HepG2 (cell line): ENCODE data around the gene WDR73. TPM values are rescaled to one million over a fixed set of nuclear protein-coding genes. Genes with fewer than 3 reads are reported as not detected.
A peak's percentile ranks its signal among the peaks of the same experiment; 100 is the strongest.

Source experiments
- AFF4 ChIP-seq: sonication (generic); formaldehyde crosslinking; IDR thresholded peaks from 2 replicates; pipeline ENCODE4 v1.4.0; 2020; ENCODE audit warnings: missing genetic modification reagents
- DPF2 ChIP-seq: sonication (generic); formaldehyde crosslinking; IDR thresholded peaks from 2 replicates; pipeline ENCODE4 v1.4.0; 2020; ENCODE audit warnings: mild to moderate bottlenecking, low read depth, missing genetic modification reagents, borderline replicate concordance
- FOSL2 ChIP-seq: sonication (generic); formaldehyde crosslinking; IDR thresholded peaks from 2 replicates; pipeline ENCODE4 v1.4.0; 2020; ENCODE audit warnings: missing genetic modification reagents
- FOXO4 ChIP-seq: sonication (generic); formaldehyde crosslinking; conservative IDR thresholded peaks from 2 replicates; pipeline ENCODE4 v1.8.1; 2023; ENCODE audit warnings: missing genetic modification reagents
- KDM3A ChIP-seq: IDR thresholded peaks from 2 replicates; pipeline ENCODE4 v1.6.1; 2018; ENCODE audit warnings: low read depth, missing compliant biosample characterization
- MAF1 ChIP-seq: sonication (generic); formaldehyde crosslinking; IDR thresholded peaks from 2 replicates; pipeline ENCODE4 v1.5.0; 2020; ENCODE audit warnings: missing genetic modification reagents, borderline replicate concordance
- NFIB ChIP-seq: sonication (generic); formaldehyde crosslinking; IDR thresholded peaks from 2 replicates; pipeline ENCODE4 v1.9.0; 2021; ENCODE audit warnings: missing genetic modification reagents, mild to moderate bottlenecking, borderline replicate concordance
- NR3C1 ChIP-seq: sonication (generic); formaldehyde crosslinking; IDR thresholded peaks from 2 replicates; pipeline ENCODE4 v1.4.0; 2020; ENCODE audit warnings: missing genetic modification reagents
- WIZ ChIP-seq: sonication (generic); formaldehyde crosslinking; IDR thresholded peaks from 2 replicates; pipeline ENCODE4 v1.5.1; 2020; ENCODE audit warnings: mild to moderate bottlenecking, missing genetic modification reagents
- ZC3H13 ChIP-seq: sonication (generic); formaldehyde crosslinking; IDR thresholded peaks from 2 replicates; pipeline ENCODE4 v1.8.1; 2023; ENCODE audit warnings: mild to moderate bottlenecking, missing genetic modification reagents, moderate library complexity
- ZMYM4 ChIP-seq: sonication (generic); formaldehyde crosslinking; IDR thresholded peaks from 2 replicates; pipeline ENCODE4 v1.8.1; 2023; ENCODE audit warnings: mild to moderate bottlenecking, missing genetic modification reagents
- ZNF282 ChIP-seq: fragments of 450-650 bp; IDR thresholded peaks from 2 replicates; pipeline ENCODE4 v1.6.1; 2018; ENCODE audit not compliant: partially characterized antibody
- ZNF441 ChIP-seq: sonication (generic); formaldehyde crosslinking; IDR thresholded peaks from 2 replicates; pipeline ENCODE4 v1.7.0; 2021; ENCODE audit warnings: missing genetic modification reagents, borderline replicate concordance
- ZSCAN5A ChIP-seq: sonication (generic); formaldehyde crosslinking; IDR thresholded peaks from 2 replicates; pipeline ENCODE4 v1.8.0; 2022; ENCODE audit warnings: mild to moderate bottlenecking, missing genetic modification reagents, borderline replicate concordance
- polyA plus RNA-seq, 8 experiments: library from polyadenylated mRNA; depleted of rRNA in 3 of 8; stranded (reverse) in 7 of 8; unstranded in 1 of 8; fragments of >200 nt; fragmentation: Illumina TruSeq in 4 of 8; extraction: Trizol in 4 of 8; gene quantifications; 2 replicates each; pipeline versions ENCODE4 v1.2.1 to v1.2.3, GENCODE V29; 2011 to 2016; ENCODE audit warnings: low read depth in 4 of 8, missing spikeins in 1 of 8, mixed read lengths in 1 of 8; ENCODE audit not compliant: insufficient read depth in 1 of 8
- total RNA-seq, 5 experiments: library from RNA; depleted of rRNA; stranded (reverse); fragments of >200 nt; fragmentation: Illumina TruSeq; extraction: Trizol; gene quantifications; 2 replicates each; pipeline ENCODE4 v1.2.3, GENCODE V29; 2016; ENCODE audit warnings: low read depth in 1 of 5
- TF ChIP-seq, protein P1 (sequence below): IDR thresholded peaks from 2 replicates; pipeline ENCODE4 v1.6.1; 2016; ENCODE audit warnings: missing biosample characterization, missing genetic modification reagents, low read depth
- TF ChIP-seq, protein P2 (sequence below): sonication (generic); formaldehyde crosslinking; IDR thresholded peaks from 2 replicates; pipeline ENCODE4 v1.4.0; 2020; ENCODE audit warnings: missing genetic modification reagents
- TF ChIP-seq, protein P3 (sequence below): sonication (generic); formaldehyde crosslinking; IDR thresholded peaks from 2 replicates; pipeline ENCODE4 v1.5.1; 2020; ENCODE audit warnings: mild to moderate bottlenecking, moderate library complexity, missing genetic modification reagents

WDR73 gene
- total and polyA plus RNA-seq, 2 of the 13 experiments (the other 11 are each of a cell fraction or from before 2014, with no cell fraction given) = 20.0 to 35.5 TPM

DNA sequence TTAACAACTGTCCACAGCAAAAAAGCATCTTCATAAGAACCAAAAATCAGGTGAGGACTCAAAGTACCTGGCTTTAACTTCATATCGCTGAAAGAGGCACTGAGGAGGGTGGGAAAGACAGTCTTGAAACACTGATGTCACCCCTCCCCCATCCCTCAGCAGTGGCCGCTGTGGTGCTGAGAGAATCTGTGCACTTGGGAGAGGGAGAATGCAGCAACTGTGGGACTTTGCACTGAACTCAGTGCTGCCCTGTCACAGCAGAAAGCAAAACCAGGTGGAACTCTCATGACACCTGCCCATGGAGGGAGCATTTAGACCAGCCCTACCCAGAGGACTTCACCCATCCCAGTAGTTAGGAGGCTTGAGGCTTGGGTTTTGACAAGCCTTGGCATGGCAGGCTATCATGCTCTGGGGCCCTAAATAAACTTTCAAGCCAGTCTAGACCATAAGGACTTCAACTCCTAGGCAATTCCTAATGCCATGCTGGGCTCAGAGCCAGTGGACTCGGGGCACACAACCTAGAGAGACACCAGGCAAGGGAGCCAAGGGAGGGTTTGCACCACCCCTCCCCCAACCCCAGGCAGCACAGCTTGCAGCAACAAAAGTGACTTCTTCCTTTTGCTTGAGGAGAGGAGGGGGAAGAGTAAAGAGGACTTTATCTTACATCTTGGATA, 59.3 kb downstream of the WDR73 start (continued):
- no peak for TF ChIP-seq ZSCAN5A (CRISPR knock-in tag)
- TF ChIP-seq, protein P1, sequence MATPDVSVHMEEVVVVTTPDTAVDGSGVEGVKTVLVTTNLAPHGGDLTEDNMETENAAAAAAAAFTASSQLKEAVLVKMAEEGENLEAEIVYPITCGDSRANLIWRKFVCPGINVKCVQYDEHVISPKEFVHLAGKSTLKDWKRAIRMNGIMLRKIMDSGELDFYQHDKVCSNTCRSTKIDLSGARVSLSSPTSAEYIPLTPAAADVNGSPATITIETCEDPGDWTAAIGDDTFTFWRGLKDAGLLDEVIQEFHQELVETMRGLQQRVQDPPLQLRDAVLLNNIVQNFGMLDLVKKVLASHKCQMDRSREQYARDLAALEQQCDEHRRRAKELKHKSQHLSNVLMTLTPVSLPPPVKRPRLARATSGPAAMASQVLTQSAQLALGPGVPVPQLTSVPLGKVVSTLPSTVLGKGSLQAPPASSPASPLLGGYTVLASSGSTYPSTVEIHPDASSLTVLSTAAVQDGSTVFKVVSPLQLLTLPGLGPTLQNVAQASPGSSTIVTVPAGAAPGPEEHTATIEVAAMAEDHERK (CRISPR knock-in tag) = no peak
- TF ChIP-seq FOXO4 (CRISPR knock-in tag) = no peak
- no peak for TF ChIP-seq AFF4 (CRISPR knock-in tag)
- TF ChIP-seq FOSL2 (CRISPR knock-in tag) = peak; percentile 34; the same call in 1 of the 2 replicates
- TF ChIP-seq WIZ (CRISPR knock-in tag) = no peak
- TF ChIP-seq NFIB = no peak
- TF ChIP-seq NR3C1 (CRISPR knock-in tag) = no peak
- no peak for TF ChIP-seq ZNF441 (CRISPR knock-in tag)
- TF ChIP-seq KDM3A (CRISPR knock-in tag) = peak; percentile 73; the same call in 1 of the 2 replicates
- no peak for TF ChIP-seq ZMYM4
- no peak for TF ChIP-seq ZNF282
- TF ChIP-seq, protein P2, sequence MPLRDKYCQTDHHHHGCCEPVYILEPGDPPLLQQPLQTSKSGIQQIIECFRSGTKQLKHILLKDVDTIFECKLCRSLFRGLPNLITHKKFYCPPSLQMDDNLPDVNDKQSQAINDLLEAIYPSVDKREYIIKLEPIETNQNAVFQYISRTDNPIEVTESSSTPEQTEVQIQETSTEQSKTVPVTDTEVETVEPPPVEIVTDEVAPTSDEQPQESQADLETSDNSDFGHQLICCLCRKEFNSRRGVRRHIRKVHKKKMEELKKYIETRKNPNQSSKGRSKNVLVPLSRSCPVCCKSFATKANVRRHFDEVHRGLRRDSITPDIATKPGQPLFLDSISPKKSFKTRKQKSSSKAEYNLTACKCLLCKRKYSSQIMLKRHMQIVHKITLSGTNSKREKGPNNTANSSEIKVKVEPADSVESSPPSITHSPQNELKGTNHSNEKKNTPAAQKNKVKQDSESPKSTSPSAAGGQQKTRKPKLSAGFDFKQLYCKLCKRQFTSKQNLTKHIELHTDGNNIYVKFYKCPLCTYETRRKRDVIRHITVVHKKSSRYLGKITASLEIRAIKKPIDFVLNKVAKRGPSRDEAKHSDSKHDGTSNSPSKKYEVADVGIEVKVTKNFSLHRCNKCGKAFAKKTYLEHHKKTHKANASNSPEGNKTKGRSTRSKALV (CRISPR knock-in tag) = no peak
- no peak for TF ChIP-seq DPF2 (CRISPR knock-in tag)
- TF ChIP-seq, protein P3, sequence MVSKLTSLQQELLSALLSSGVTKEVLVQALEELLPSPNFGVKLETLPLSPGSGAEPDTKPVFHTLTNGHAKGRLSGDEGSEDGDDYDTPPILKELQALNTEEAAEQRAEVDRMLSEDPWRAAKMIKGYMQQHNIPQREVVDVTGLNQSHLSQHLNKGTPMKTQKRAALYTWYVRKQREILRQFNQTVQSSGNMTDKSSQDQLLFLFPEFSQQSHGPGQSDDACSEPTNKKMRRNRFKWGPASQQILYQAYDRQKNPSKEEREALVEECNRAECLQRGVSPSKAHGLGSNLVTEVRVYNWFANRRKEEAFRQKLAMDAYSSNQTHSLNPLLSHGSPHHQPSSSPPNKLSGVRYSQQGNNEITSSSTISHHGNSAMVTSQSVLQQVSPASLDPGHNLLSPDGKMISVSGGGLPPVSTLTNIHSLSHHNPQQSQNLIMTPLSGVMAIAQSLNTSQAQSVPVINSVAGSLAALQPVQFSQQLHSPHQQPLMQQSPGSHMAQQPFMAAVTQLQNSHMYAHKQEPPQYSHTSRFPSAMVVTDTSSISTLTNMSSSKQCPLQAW (CRISPR knock-in tag) = no peak
- TF ChIP-seq ZC3H13 (CRISPR knock-in tag) = no peak
- no peak for TF ChIP-seq MAF1 (CRISPR knock-in tag)
